ENCODE measurements around the gene CSAG1.
"Not testable (repeated sequence)": the region's sequence is repeated elsewhere in the genome, so short reads cannot be mapped to it uniquely, and the experiment has no call there.

Gene CSAG1

GRCh38 chrX:152733261-152733975, at the start of gene CSAG1, which contains the start of gene MAGEA12:
CSAG1 (minus strand) TSS chrX:152733721; CDS start chrX:152732460, 1,261 bp downstream.
MAGEA12 (plus strand) TSS chrX:152733757; CDS start chrX:152736162, 2,405 bp downstream.
- Histone ChIP-seq H3K27me3 (ENCODE audit: control insufficient read depth in 1 of 2, insufficient read depth in 2 of 2, low read length in 2 of 2) (no peaks in the 10 kb centered on the region), H3K27ac (ENCODE audit: low read depth, low read length) (no peak within 1 kb of the TSS), H3K9ac (ENCODE audit: low read depth in 1 of 2, low read length in 2 of 2) (no peak within 1 kb of the TSS), H3K4me3 (ENCODE audit: low read depth in 1 of 2, low read length in 2 of 2) (no peak within 1 kb of the TSS), H3K9me3 (ENCODE audit: control insufficient read depth in 1 of 2, low read length in 2 of 2) (no peaks in the 10 kb centered on the region), H3K4me1 (ENCODE audit: control insufficient read depth in 1 of 2, insufficient read depth in 2 of 2, low read length in 2 of 2) (no peaks in the 10 kb centered on the region), H3K36me3 (ENCODE audit: control insufficient read depth in 1 of 2, insufficient read depth in 2 of 2, low read length in 2 of 2) (no peaks in the 10 kb centered on the region)

GRCh38 chrX:152769549-152770289, 36.2 kb upstream of the CSAG1 start, which contains the start of gene MAGEA6:
MAGEA6 (minus strand) TSS chrX:152769689; CDS start chrX:152767650, 2,039 bp downstream.
- H3K4me1 ChIP-seq (ENCODE audit: control insufficient read depth in 1 of 2, insufficient read depth in 2 of 2, low read length in 2 of 2); H3K27me3 ChIP-seq (ENCODE audit: control insufficient read depth in 1 of 2, insufficient read depth in 2 of 2, low read length in 2 of 2); H3K4me3 ChIP-seq (ENCODE audit: low read depth in 1 of 2, low read length in 2 of 2); H3K9me3 ChIP-seq (ENCODE audit: control insufficient read depth in 1 of 2, low read length in 2 of 2); H3K9ac ChIP-seq (ENCODE audit: low read depth in 1 of 2, low read length in 2 of 2); H3K27ac ChIP-seq (ENCODE audit: low read depth, low read length); H3K36me3 ChIP-seq (ENCODE audit: control insufficient read depth in 1 of 2, insufficient read depth in 2 of 2, low read length in 2 of 2): not testable (repeated sequence)

GRCh38 chrX:152766562-152766961, 33.0 kb upstream of the CSAG1 start:
- not testable (repeated sequence) for H3K4me1 ChIP-seq (ENCODE audit: control insufficient read depth in 1 of 2, insufficient read depth in 2 of 2, low read length in 2 of 2); H3K9me3 ChIP-seq (ENCODE audit: control insufficient read depth in 1 of 2, low read length in 2 of 2); H3K27me3 ChIP-seq (ENCODE audit: control insufficient read depth in 1 of 2, insufficient read depth in 2 of 2, low read length in 2 of 2); H3K27ac ChIP-seq (ENCODE audit: low read depth, low read length); H3K4me3 ChIP-seq (ENCODE audit: low read depth in 1 of 2, low read length in 2 of 2); H3K36me3 ChIP-seq (ENCODE audit: control insufficient read depth in 1 of 2, insufficient read depth in 2 of 2, low read length in 2 of 2); H3K9ac ChIP-seq (ENCODE audit: low read depth in 1 of 2, low read length in 2 of 2)

- H3K36me3 ChIP-seq (ENCODE audit: control insufficient read depth in 1 of 2, insufficient read depth in 2 of 2, low read length in 2 of 2); H3K9ac ChIP-seq (ENCODE audit: low read depth in 1 of 2, low read length in 2 of 2); H3K9me3 ChIP-seq (ENCODE audit: control insufficient read depth in 1 of 2, low read length in 2 of 2); H3K4me3 ChIP-seq (ENCODE audit: low read depth in 1 of 2, low read length in 2 of 2); H3K27ac ChIP-seq (ENCODE audit: low read depth, low read length); H3K27me3 ChIP-seq (ENCODE audit: control insufficient read depth in 1 of 2, insufficient read depth in 2 of 2, low read length in 2 of 2); H3K4me1 ChIP-seq (ENCODE audit: control insufficient read depth in 1 of 2, insufficient read depth in 2 of 2, low read length in 2 of 2): not testable (repeated sequence)
Observed at GRCh38 chrX:152761582-152761981, 28.1 kb upstream of the CSAG1 start.

GRCh38 chrX:152759544-152759943, 26.0 kb upstream of the CSAG1 start:
- not testable (repeated sequence) for H3K27ac ChIP-seq (ENCODE audit: low read depth, low read length); H3K27me3 ChIP-seq (ENCODE audit: control insufficient read depth in 1 of 2, insufficient read depth in 2 of 2, low read length in 2 of 2); H3K4me3 ChIP-seq (ENCODE audit: low read depth in 1 of 2, low read length in 2 of 2); H3K4me1 ChIP-seq (ENCODE audit: control insufficient read depth in 1 of 2, insufficient read depth in 2 of 2, low read length in 2 of 2); H3K9me3 ChIP-seq (ENCODE audit: control insufficient read depth in 1 of 2, low read length in 2 of 2); H3K9ac ChIP-seq (ENCODE audit: low read depth in 1 of 2, low read length in 2 of 2); H3K36me3 ChIP-seq (ENCODE audit: control insufficient read depth in 1 of 2, insufficient read depth in 2 of 2, low read length in 2 of 2)

GRCh38 chrX:152758918-152759317, 25.4 kb upstream of the CSAG1 start, which contains the start of gene CSAG3:
CSAG3 (plus strand) TSS chrX:152759218.
- not testable (repeated sequence) for H3K9ac ChIP-seq (ENCODE audit: low read depth in 1 of 2, low read length in 2 of 2); H3K27me3 ChIP-seq (ENCODE audit: control insufficient read depth in 1 of 2, insufficient read depth in 2 of 2, low read length in 2 of 2); H3K4me1 ChIP-seq (ENCODE audit: control insufficient read depth in 1 of 2, insufficient read depth in 2 of 2, low read length in 2 of 2); H3K4me3 ChIP-seq (ENCODE audit: low read depth in 1 of 2, low read length in 2 of 2); H3K9me3 ChIP-seq (ENCODE audit: control insufficient read depth in 1 of 2, low read length in 2 of 2); H3K36me3 ChIP-seq (ENCODE audit: control insufficient read depth in 1 of 2, insufficient read depth in 2 of 2, low read length in 2 of 2); H3K27ac ChIP-seq (ENCODE audit: low read depth, low read length)

- H3K4me1 ChIP-seq (ENCODE audit: control insufficient read depth in 1 of 2, insufficient read depth in 2 of 2, low read length in 2 of 2); H3K36me3 ChIP-seq (ENCODE audit: control insufficient read depth in 1 of 2, insufficient read depth in 2 of 2, low read length in 2 of 2); H3K4me3 ChIP-seq (ENCODE audit: low read depth in 1 of 2, low read length in 2 of 2); H3K27me3 ChIP-seq (ENCODE audit: control insufficient read depth in 1 of 2, insufficient read depth in 2 of 2, low read length in 2 of 2); H3K9ac ChIP-seq (ENCODE audit: low read depth in 1 of 2, low read length in 2 of 2); H3K9me3 ChIP-seq (ENCODE audit: control insufficient read depth in 1 of 2, low read length in 2 of 2); H3K27ac ChIP-seq (ENCODE audit: low read depth, low read length): not testable (repeated sequence)
Observed at GRCh38 chrX:152754871-152755270, 21.4 kb upstream of the CSAG1 start.

GRCh38 chrX:152753686-152754650, 20.4 kb upstream of the CSAG1 start, which contains the start of gene MAGEA2:
MAGEA2 (minus strand) TSS chrX:152753842; CDS start chrX:152751363, 2,479 bp downstream.
- not testable (repeated sequence) for H3K9ac ChIP-seq (ENCODE audit: low read depth in 1 of 2, low read length in 2 of 2); H3K27ac ChIP-seq (ENCODE audit: low read depth, low read length); H3K36me3 ChIP-seq (ENCODE audit: control insufficient read depth in 1 of 2, insufficient read depth in 2 of 2, low read length in 2 of 2); H3K4me3 ChIP-seq (ENCODE audit: low read depth in 1 of 2, low read length in 2 of 2); H3K9me3 ChIP-seq (ENCODE audit: control insufficient read depth in 1 of 2, low read length in 2 of 2); H3K4me1 ChIP-seq (ENCODE audit: control insufficient read depth in 1 of 2, insufficient read depth in 2 of 2, low read length in 2 of 2); H3K27me3 ChIP-seq (ENCODE audit: control insufficient read depth in 1 of 2, insufficient read depth in 2 of 2, low read length in 2 of 2)

- Histone ChIP-seq H3K9ac (ENCODE audit: low read depth in 1 of 2, low read length in 2 of 2) (no peak overlapping the region), H3K36me3 (ENCODE audit: control insufficient read depth in 1 of 2, insufficient read depth in 2 of 2, low read length in 2 of 2) (no peaks in the 10 kb centered on the region), H3K4me1 (ENCODE audit: control insufficient read depth in 1 of 2, insufficient read depth in 2 of 2, low read length in 2 of 2) (no peaks in the 10 kb centered on the region), H3K9me3 (ENCODE audit: control insufficient read depth in 1 of 2, low read length in 2 of 2) (no peaks in the 10 kb centered on the region), H3K27me3 (ENCODE audit: control insufficient read depth in 1 of 2, insufficient read depth in 2 of 2, low read length in 2 of 2) (no peaks in the 10 kb centered on the region), H3K4me3 (ENCODE audit: low read depth in 1 of 2, low read length in 2 of 2) (no peak overlapping the region), H3K27ac (ENCODE audit: low read depth, low read length) (no peak overlapping the region)
Observed at GRCh38 chrX:152738560-152738959, 5.0 kb upstream of the CSAG1 start.
